Hepatic stellate cell (primary cell): Measurements from ENCODE around the gene HSPG2.
A peak's percentile ranks its signal among the peaks of the same experiment; 100 is the strongest.
"Not testable (repeated sequence)": the region's sequence is repeated elsewhere in the genome, so short reads cannot be mapped to it uniquely, and the experiment has no call there.

Experiments used
- DNase-seq: peaks from one replicate; pipeline ENCODE4 v3.0.0; 2011; ENCODE audit warnings: low spot score

Gene HSPG2

DNA sequence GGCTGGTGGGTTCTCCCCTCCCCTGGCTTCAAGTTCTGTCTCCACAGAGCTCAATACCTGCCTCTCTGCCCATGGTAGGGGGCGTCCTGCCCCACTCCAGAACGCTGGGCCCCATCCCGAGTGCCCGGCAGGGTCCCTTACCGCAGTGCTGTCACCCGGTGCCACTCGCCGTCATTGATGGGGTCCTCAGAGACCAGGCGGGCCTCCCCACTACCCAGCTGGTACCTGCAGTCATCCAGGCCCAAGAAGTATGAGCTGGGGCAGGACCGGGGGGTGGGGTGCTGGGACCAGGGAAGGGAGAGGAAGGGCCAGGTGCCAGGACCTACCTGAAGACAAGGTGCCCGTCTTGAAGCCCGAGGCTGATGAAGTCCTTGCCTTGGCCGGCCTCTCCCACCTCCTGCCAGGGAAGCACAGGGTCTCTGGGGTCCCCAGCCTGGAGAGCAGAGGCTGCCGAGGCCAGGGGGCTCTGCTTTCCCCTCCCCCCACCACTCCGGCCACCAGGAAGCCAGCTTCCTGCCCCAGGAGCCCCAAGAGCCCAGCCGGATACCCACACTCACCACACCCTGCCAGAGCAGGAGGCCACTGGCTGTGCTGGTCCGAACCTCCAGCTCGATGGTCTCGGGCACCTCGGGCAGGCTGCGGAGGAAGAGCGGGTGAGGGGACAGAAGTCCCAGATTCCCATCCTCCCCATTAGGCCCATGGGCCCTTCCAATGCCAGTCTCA, 113.0 kb downstream of the HSPG2 start:
- no peak for DNase-seq

DNA sequence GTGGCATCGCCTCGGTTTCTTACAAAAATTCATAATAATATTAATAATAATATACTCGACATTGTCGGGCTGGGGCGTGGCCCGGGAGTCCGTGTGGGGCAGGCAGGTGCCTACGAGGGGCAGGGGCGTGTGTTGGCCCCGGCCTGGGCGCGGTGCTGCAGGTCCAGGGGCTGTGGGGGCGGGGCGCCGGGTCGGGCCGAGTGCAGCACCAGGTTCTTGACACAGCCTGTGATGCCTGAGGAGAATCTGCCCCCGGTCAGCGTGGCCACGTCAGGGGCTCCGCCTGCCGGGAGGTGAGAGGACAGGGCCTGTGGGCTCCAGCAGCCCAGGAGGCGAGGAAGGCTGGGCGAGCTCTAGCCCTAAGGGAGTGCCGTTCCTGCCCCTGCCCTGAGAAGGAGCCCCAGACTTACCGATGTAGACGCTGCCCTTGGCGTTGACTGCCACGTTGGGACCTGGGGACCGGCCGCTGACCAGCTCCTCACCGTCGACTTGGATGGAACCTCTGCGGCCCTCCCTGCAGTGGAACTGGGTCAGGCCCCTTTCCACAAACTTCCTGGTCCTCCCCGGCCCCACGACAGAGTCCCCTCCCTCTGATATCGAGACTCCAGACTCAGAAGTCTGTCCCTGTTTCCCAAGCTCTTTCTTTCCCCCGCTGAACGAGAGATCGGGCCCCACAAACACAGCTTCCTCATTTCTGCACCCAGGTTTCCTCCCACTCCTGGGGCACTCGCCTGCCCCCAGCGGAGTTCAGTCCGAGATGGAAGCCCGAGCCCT, 113.7 kb downstream of the HSPG2 start:
- no peak for DNase-seq

DNA sequence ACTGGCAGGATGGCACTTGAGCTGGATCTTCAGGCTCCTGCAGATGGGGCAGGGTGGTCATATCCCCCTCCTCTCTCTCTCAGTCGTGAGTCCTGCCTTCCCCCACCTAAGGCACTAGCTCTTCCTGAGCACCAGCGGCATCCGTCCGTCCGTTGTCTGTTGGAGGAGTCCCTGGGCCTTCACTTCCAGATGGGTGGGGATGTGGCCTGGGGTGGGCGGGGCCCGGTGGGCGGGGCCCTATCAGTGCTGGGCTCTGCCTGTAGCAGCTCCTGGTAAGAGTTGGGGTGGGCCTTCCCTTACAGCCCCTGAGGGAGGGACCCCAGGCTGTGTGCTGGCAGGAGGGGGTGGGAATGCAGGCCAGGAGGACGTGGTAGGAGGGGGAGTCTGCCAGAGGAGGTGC, 114.8 kb downstream of the HSPG2 start:
- DNase-seq = no peak

DNA sequence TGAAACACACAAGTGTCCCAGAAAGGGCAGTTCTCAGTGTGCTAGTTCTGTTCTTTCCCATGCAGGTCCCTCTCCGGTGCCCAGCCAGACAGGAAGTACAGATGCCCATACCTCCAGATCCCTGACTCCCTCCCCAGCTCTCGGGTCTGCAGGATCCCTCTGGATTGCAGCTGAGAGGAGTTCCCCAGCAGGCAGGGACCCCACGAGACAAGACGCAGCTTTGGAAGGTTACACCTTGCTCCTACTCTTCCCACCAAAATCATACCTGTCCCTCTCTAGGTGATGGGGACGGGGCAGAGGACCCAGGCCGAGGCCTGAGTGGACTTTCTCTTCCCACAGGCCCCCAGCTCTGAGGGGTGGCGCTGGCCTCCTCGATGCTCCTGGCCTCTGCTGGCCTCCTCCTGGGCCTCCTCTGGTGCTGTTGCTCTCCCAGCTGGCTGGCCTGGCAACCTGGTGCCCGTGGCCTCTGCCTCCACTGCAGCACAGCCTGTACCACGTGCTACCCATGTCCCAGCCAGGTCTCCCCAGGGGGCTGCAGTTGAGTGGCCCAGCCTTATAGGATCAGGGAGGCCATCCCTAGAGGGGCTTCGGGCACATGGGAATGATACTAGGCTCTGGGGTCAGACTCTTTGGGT, 115.6 kb downstream of the HSPG2 start:
- no peak for DNase-seq

DNA sequence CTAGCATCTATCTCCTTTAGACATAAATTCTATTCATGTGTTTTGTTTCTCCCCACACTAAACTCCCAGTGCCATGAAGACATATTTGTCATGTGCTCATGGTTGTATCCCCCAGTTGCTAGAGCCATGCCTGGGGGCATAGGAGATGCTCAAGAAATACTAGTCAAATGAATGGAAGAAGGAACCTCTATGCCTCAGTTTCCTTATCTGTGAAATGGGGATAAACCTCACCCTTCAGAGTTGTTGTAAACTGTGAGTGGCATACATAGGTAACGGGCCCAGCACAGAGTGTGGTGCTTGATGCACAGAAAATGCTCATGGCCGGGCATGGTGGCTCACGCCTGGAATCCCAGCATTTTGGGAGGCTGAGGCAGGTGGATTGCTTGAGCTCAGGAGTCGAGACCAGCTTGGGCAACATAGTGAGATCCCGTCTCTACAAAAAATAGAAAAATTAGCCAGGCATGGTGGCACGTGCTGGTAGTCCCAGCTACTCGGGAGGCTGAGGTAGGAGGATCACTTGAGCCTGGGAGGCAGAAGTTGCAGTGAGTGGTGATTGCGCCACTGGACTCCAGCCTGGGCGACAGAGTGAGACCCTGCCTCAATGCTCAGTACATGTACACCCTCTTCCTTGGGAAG, 116.4 kb downstream of the HSPG2 start:
- DNase-seq = no peak

DNA sequence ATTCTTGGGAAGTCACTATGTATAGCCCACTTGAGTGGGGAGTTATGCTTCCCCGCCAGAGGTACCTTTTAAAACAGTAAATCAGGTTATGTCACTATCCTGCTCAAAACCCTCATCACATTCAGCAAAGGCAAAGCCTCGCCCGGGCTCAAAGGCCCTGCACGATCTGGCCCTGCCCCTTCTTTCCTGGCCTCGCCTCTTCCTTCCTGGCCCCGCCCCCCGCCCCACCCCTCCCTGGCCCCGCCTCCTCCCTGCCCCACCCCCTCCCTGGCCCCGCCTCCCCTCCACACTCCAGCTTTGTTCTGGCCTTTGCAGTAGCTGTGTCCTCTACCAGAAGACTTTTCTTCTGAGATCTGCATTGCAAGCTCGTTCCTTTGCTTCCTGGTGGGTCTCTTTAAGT, 118.5 kb downstream of the HSPG2 start:
- DNase-seq = peak; percentile 83

DNA sequence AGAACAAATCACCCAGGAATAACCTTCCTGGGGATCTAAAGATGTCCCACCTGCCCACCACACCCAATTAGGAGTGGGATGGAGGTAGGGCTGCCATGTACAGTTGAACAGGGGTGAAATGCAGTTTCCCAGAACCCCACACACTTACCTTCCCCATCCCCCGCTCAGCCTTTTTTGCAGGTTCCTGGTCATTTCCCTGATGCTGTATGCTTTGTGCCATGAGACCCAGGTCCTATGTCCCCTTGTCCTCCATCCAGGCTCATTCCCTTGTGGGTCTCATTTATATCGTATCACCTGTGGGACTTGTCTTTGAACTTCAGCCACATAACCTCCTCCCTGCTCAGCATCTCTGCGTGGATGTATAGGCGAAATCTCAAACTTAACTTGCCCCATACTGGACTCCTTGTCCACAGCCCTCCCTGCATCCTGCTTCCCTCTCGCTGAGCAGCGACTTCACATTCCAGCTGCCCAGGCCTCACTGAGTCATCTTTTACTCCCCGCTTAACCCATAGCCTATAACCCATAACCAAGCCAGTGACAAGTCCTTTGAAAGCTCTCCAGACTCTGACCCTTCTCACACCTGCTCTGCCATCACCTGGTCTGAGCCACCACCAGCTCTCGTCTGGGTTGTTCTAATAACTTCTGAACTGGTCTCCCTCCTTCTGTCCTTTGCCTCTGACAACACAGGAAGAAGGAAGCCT, 120.4 kb downstream of the HSPG2 start:
- peak; percentile 82 for DNase-seq

DNA sequence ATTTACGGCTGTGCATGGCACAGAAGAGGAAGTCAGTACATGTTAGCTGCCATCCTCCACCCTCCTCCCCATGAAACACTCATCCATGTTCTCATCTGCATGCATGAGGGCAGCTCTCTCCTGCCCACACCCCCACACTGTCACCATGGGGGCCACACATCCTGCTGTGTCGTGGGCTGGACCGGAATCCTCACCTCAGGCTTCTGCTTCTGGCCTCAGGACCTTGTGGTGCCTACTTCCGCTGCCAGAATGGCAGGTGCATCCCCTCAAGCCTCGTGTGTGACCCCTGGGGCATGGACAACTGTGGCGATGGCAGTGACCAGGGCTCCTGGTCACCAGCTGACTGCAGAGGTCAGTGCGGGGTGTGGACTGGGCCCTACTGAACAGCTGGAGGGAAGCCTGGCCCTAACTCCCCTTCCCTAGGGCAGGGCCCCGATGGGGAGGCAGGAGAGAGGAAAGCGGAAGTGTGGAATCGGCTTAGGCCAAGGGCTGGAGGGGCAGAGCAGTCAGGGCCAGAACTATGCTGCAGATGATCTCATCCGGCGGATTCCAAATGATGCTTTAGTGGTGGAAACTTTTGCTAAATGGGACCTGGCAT, 121.3 kb downstream of the HSPG2 start:
- peak; percentile 2 for DNase-seq

DNA sequence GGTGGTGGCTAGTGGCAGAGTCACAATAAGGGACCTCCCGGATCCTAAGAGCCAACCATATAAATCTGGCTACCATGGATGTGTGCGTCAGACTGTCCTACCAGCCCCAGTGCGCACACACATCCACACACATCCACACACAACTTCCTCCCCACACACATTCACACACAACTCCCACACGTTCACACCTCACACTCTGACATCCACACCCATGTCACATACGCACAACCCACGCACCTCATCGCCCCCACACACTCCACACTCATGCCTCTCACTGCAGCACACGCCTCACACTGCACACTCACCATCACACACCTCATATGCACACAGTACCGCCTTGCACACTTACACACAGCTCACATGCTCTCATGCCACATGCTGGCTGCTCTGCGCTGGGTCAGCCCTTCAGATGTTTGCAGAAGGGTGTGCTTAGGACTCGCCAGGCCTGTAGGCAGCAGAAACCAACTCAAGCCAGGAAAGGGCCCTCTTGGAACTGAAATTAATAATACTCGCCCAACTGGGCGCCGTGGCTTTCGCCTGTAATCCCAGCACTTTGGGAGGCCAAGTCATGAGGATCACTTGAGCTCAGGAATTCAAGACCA, 122.0 kb downstream of the HSPG2 start:
- peak; percentile 3 for DNase-seq

DNA sequence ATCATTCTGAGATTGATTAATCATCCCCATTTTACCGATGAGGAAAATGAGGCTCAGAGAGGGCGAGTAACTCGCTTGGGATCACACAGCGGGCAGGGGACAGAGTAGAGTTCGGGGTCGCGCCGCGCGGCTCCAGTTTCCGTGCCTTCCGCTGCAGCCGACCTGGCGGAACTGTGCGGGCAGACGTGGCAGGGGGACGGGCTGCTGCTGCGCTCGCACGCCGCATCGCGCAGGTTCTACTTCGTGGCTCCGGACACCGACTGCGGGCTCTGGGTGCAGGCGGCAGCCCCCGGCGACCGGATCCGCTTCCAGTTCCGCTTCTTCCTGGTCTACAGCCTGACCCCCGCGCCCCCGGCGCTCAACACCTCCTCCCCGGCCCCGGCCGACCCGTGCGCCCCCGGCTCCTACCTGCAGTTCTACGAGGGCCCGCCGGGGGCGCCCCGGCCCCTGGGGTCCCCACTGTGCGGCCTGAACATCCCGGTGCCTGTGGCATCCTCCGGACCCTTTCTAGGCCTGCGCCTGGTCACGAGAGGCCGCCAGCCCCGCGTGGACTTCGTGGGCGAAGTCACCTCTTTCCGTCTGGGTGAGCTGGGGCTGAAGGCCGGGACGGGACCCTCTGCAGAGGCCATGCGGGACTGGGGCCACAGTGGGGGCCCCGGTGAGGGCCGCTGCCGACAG, 122.7 kb downstream of the HSPG2 start:
- peak; percentile 2 for DNase-seq

DNA sequence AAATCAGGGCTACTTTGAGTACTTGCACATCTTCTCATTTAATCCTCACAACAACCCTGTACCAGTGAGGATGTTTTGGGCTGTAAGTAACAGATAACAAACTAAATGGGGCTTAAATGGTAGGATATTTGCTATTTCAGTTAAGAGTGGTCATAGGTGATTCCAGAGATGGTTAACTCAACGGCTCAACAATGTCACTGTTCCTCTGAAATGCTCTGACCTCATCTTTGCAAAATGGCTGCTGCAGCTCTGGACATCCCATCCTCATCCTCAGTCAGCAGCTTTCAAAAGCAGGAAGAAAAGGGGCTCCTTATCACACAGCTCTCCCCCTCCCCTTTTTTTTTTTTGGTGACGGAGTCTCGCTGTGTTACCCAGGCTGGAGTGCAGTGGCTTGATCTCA, 123.6 kb downstream of the HSPG2 start:
- no peak for DNase-seq

DNA sequence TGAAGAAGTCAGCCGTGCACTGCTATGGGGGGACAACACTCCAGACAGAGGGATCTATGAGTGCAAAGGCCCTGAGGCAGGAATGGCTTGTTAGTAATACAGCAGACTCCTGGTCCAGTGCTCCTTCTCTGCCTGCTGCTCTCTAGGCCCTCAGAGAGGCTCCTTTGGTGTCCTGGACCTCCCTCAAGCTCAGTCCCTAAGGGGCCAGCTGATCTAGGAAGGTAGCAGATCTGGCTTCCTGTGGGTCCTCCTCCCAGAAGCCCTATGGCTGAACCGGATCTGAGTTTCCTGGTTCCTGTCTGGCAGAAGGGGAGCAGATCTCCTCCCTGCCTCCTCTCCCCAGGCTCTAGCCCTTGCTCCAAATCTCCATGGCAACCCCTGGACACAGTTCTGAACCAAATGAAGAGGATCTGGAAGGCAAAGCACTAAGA, 125.2 kb downstream of the HSPG2 start, which contains the start of gene LDLRAD2:
Gene LDLRAD2 (plus strand): TSS at position 391 of the 431 bp plus-strand sequence. CDS start 187 bp downstream, outside the sequence.
- DNase-seq = peak; percentile 65

DNA sequence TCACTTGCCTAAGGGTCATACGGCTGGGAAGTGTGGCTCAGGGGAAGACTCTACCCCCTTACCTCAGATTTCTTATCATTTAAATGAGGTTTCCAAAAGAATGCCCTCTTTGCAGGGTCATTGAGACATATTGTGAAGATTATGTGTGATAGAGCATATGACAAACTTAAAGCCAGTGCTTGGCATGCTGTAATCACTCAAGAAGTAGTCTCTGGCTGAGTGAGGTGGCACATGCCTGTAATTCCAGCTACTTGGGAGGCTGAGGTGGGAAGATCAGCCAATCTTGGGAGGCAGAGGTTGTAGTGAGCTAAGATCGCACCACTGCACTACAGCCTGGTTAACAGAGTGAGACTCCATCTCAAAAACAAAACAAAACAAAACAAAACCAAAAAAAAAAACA, 132.6 kb downstream of the HSPG2 start:
- no peak for DNase-seq

DNA sequence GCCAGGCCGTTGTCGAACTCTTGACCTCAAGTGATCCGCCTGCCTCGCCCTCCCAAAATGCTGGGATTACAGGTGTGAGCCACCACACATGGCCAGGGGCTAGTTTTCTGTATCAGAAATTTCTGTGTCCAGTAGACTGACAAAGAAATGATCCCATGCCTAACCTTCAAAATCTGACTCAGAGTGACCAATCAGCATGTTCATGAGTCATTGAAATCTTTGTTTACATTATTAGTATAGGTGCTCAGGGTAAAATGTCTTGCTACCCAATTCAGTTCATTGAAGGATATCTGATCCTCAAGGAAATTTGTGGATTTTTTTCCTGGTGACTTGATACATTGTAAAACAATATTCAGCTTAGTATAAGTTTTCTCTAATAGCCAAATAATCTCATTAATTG, 136.0 kb downstream of the HSPG2 start:
- DNase-seq = no peak

DNA sequence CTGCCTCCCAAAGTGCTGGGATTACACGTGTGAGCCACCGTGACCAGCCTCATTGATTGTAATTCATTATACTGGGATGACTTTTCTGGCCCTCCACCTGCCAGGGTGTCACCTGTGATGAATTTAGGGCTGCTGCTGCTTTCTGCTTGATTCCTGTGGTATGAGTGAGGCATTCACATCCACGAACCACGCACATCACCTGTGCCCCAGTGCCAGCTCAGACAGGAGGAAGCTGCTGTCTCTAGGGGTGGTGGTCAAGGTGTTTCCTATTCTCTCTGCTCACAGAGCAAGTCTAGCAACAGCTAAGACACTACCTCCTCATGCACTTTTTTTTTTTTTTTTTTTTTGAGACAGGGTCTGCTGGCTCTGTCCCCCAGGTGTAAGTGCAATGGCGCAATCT, 137.4 kb downstream of the HSPG2 start:
- no peak for DNase-seq

DNA sequence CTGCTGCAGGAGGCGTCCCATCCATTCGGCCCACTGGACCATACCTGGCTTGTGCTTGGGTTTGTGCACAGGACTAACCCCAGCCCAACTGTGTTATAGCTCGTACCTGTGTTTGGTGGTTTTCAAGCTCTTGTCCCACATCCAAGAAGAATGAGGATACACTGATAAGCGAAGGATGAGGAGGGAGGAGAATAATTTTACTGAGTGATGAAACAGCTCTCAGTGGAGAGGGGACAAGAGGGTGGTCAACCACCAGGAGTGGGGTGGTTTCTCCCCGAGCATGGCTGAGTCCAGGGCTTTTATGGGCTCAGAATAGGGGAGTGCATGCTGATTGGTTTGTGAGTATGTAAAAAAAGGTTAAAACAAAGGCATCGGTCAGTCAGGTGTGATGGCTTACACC, 142.0 kb downstream of the HSPG2 start:
- DNase-seq = no peak

DNA sequence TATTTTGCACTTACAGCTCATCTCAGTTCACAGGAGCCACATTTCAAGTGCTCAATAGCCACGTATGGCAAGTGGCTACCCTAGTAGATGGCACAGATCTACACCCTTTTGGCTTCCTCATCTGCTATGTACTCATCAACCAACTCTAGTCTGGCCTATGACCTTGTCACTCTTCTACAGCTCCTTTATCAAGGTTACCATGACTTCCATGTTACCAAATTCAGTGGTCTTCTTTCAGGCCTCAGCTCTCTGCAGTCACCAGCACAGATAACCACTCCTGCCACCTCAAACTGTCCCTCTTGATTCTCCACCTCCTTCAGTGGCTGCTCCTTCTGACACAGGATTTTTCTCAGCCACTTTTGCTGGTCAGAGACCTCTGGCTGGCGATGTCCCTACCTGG, 142.5 kb downstream of the HSPG2 start:
- DNase-seq = no peak

DNA sequence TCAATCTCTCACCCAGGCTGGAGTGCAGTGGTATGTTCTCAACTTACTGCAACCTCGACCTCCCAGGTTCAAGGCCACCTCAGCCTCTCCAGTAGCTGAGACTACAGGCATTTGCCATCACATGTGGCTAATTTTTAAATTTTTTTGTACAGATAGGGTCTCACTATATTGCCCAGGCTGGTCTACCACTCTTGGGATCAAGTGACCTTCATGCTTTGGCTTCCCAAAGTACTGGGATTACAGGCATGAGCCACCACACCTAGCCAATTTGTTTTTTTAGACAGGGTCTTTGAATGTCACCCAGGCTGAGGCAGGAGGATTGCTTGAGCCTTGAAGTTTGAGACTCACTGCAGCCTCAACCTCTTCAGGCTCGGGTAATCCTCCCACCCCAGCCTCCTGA, 144.0 kb downstream of the HSPG2 start:
- no peak for DNase-seq

DNA sequence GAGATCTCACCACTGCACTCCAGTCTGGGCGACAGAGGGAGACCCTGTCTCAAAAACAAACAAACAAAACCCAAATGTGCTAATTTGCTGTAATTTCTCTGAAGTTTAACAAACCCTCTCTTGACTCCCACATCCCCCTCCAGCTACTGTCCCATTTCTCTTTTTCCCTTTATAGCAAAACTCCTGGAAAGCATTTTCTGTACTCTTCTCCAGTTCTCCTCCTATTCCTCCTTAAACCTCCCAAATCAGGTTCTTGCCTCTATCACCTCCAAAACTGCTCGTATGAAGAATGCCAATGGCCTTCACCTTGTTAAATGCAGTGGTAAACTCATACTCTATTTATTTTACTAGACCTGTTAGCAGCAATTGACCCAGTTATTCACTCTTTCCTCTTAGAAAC, 150.5 kb downstream of the HSPG2 start:
- DNase-seq = no peak

DNA sequence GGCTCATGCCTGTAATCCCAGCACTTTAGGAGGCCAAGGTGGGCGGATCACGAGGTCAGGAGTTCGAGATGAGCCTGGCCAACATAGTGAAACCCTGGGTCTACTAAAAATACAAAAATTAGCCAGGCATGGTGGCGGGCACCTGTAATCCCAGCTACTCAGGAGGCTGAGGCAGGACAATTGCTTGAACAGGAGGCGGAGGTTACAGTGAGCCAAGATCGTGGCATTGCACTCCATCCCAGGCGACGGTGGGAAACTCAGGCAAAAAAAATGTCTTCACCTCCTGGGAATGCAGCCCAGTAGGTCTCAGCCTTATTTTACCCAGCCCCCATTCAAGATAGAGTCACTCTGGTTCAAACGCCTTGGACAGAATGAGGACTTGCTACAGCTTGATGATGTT, 151.3 kb downstream of the HSPG2 start:
- not testable (repeated sequence) for DNase-seq
